K562 (cell line): Measurements from ENCODE around the gene PRDM16. TPM values are rescaled to one million over a fixed set of nuclear protein-coding genes. Genes with fewer than 3 reads are reported as not detected.

Experiments
- ATAC-seq: fragments of 200-7000 bp; cut with Tn5 transposase; 3 replicates; pipeline ENCODE4 v1.9.1; 2020; ENCODE audit warnings: moderate library complexity
- BruUV-seq: library from RNA; stranded (reverse); fragments of 400-500 nt; replicated peaks from 2 replicates; lab custom pipeline; 2021; lab: Mats Ljungman, UMichigan
- CTCF ChIA-PET: fragments of 300-600 bp; formaldehyde crosslinking; extraction: SDS; loops from one replicate; lab custom pipeline; 2021; ENCODE audit warnings: low intra/inter-chr PET ratio; lab: Yijun Ruan, JAX
- POLR2A ChIA-PET: fragments of 300-600, 350-650 bp; sonication (Branson Sonifier 250); formaldehyde crosslinking; extraction: SDS; loops from one replicate; lab custom pipeline; 2021; ENCODE audit warnings: antibody characterized with exemption, inconsistent platforms; lab: Yijun Ruan, JAX
- DNase-seq, 4 experiments: peaks; one replicate each; pipeline versions ENCODE4 v3.0.0 to v3.0.0-alpha.2; 2011 to 2018; ENCODE audit warnings: low spot score in 3 of 4, mixed read lengths in 3 of 4; ENCODE audit errors: extremely low read depth in 1 of 4
- FAIRE-seq: peaks from 2 replicates; lab custom pipeline; 2011; peaks lifted over from hg19 to GRCh38; lab: Jason Lieb, UNC
- H2AFZ ChIP-seq: 2 replicates; pipeline ENCODE4 v1.6.0; 2011; ENCODE audit warnings: low read depth, low read length, control low read depth, inconsistent platforms
- H3K27ac ChIP-seq: fragments of 200-600 bp; 3 replicates; pipeline ENCODE4 v1.8.0; 2011; ENCODE audit warnings: low read depth, mild to moderate bottlenecking, control low read depth, inconsistent platforms, low read length, moderate library complexity, mixed read lengths; ENCODE audit errors: extremely low read depth
- H3K27me3 ChIP-seq, 2 experiments: fragments of 300-600 bp in 1 of 2; 2 replicates in 1 of 2; 3 replicates in 1 of 2; pipeline versions ENCODE4 v1.6.0 to v1.8.0; 2011; ENCODE audit warnings: inconsistent platforms in 2 of 2, low read length in 2 of 2, mild to moderate bottlenecking in 1 of 2, mixed read lengths in 1 of 2, moderate library complexity in 1 of 2; ENCODE audit not compliant: control insufficient read depth in 2 of 2, insufficient read depth in 2 of 2
- H3K36me3 ChIP-seq: fragments of 300-600 bp; 3 replicates; pipeline ENCODE4 v1.8.0; 2011; ENCODE audit warnings: mild to moderate bottlenecking, low read length, inconsistent platforms; ENCODE audit not compliant: control insufficient read depth, insufficient read depth
- H3K4me1 ChIP-seq, 2 experiments: fragments of 200-600 bp in 1 of 2; replicated peaks in 1 of 2; 2 replicates in 1 of 2; 3 replicates in 1 of 2; pipeline versions ENCODE4 v1.5.1 to v1.8.0; 2011; ENCODE audit warnings: inconsistent platforms in 2 of 2, low read length in 2 of 2, mild to moderate bottlenecking in 1 of 2, mixed read lengths in 1 of 2, moderate library complexity in 1 of 2; ENCODE audit not compliant: control insufficient read depth in 2 of 2, insufficient read depth in 2 of 2
- H3K4me2 ChIP-seq: 2 replicates; pipeline ENCODE4 v1.6.1; 2011; ENCODE audit warnings: low read length, control low read depth, inconsistent platforms, mixed read lengths; ENCODE audit not compliant: insufficient read depth
- H3K4me3 ChIP-seq: fragments of 200-600 bp; sonication (generic), shearing (Covaris generic); 2 replicates; pipeline ENCODE4 v1.5.1; 2016; ENCODE audit warnings: control low read depth, inconsistent platforms
- H3K79me2 ChIP-seq: fragments of 200-600 bp; 3 replicates; pipeline ENCODE4 v1.8.0; 2011; ENCODE audit warnings: low read length, inconsistent platforms; ENCODE audit not compliant: control insufficient read depth, insufficient read depth
- H3K9ac ChIP-seq, 2 experiments: 2 replicates each; pipeline versions ENCODE4 v1.6.0 to v1.6.1; 2011; ENCODE audit warnings: low read depth in 2 of 2, low read length in 2 of 2, control low read depth in 1 of 2, inconsistent platforms in 1 of 2, mild to moderate bottlenecking in 1 of 2, mixed read lengths in 1 of 2; ENCODE audit not compliant: insufficient read depth in 1 of 2
- H3K9me1 ChIP-seq: one replicate; pipeline ENCODE4 v1.6.0; 2011; ENCODE audit warnings: inconsistent platforms, mild to moderate bottlenecking, low read length, moderate library complexity; ENCODE audit not compliant: control insufficient read depth, insufficient read depth
- H3K9me3 ChIP-seq: replicated peaks from 2 replicates; pipeline ENCODE4 v1.5.1; 2011; ENCODE audit warnings: low read depth, low read length, inconsistent platforms; ENCODE audit not compliant: control insufficient read depth, insufficient read depth
- H4K20me1 ChIP-seq: replicated peaks from 2 replicates; pipeline ENCODE4 v1.6.1; 2011; ENCODE audit warnings: low read length, inconsistent platforms, mixed read lengths; ENCODE audit not compliant: control insufficient read depth, insufficient read depth
- CBFA2T2 ChIP-seq: fragments of 450-650 bp; conservative IDR thresholded peaks from 2 replicates; pipeline ENCODE4 v1.6.1; 2017; ENCODE audit warnings: mild to moderate bottlenecking
- NR1H2 ChIP-seq: sonication (generic); formaldehyde crosslinking; IDR thresholded peaks from 2 replicates; pipeline ENCODE4 v1.4.0; 2020; ENCODE audit warnings: mild to moderate bottlenecking, missing genetic modification reagents
- PPARD ChIP-seq: fragments of 250-450 bp; sonication (Bioruptor Pico); IDR thresholded peaks from 2 replicates; pipeline ENCODE4 v1.8.0; 2022; ENCODE audit warnings: inconsistent platforms, mild to moderate bottlenecking, moderate library complexity
- ZNF24 ChIP-seq: fragments of 450-650 bp; IDR thresholded peaks from 2 replicates; pipeline ENCODE4 v1.6.1; 2016
- ZNF311 ChIP-seq: fragments of 250-450 bp; sonication (Bioruptor Pico); IDR thresholded peaks from 2 replicates; pipeline ENCODE4 v1.4.0; 2020; ENCODE audit warnings: mild to moderate bottlenecking, moderate library complexity
- WGBS: fragments of 100-300 bp; shearing (Covaris generic); methylation state at CpG from one replicate; pipeline ENCODE4 v1.1.6; 2016; ENCODE audit warnings: low coverage, mixed read lengths; ENCODE audit not compliant: insufficient coverage; ENCODE audit errors: missing lambda C conversion rate; 5-methylcytosine and 5-hydroxymethylcytosine counted together
- in situ Hi-C: fragments of 300-500 bp; cut with MboI; formaldehyde crosslinking; loops from 4 replicates; pipeline ENCODE4 v1.15.0; 2018; ENCODE audit warnings: inconsistent platforms, mixed read lengths
- intact Hi-C: fragments of 100-400 bp; cut with micrococcal nuclease; formaldehyde crosslinking; loops from 2 replicates; pipeline ENCODE4 v1.14.2; 2022
- polyA plus RNA-seq, 8 experiments: library from polyadenylated mRNA; depleted of rRNA in 4 of 8; stranded (reverse) in 5 of 8; unstranded in 3 of 8; fragments of >200 nt; fragmentation: Nextera tagmentation in 2 of 8; fragmentation: Illumina TruSeq in 1 of 8; extraction: Ambion mirVana in 2 of 8; extraction: Trizol in 1 of 8; gene quantifications; 2 replicates each; pipeline versions ENCODE4 v1.2.1 to v1.2.3, GENCODE V29; 2011 to 2014; ENCODE audit warnings: inconsistent platforms in 1 of 8, missing spikeins in 1 of 8
- total RNA-seq, 7 experiments: library from RNA; depleted of rRNA in 6 of 7; stranded (reverse); fragments of >200 nt in 6 of 7; fragmentation: Illumina TruSeq in 2 of 7; extraction: Trizol in 2 of 7; gene quantifications; 2 replicates each; pipeline versions ENCODE4 v1.2.1 to v1.2.3, GENCODE V29; 2011 to 2021; ENCODE audit warnings: low replicate concordance in 1 of 7
- TF ChIP-seq, protein P1 (sequence below): fragments of 450-650 bp; formaldehyde crosslinking; IDR thresholded peaks from 2 replicates; pipeline ENCODE4 v1.4.0; 2020; ENCODE audit warnings: mild to moderate bottlenecking, mixed read lengths

Gene PRDM16
- total and polyA plus RNA-seq, 9 of the 15 experiments (the other 6 are each of a cell fraction or from before 2014, with no cell fraction given): 0.10 to 0.27 TPM; not detected in 7

DNA sequence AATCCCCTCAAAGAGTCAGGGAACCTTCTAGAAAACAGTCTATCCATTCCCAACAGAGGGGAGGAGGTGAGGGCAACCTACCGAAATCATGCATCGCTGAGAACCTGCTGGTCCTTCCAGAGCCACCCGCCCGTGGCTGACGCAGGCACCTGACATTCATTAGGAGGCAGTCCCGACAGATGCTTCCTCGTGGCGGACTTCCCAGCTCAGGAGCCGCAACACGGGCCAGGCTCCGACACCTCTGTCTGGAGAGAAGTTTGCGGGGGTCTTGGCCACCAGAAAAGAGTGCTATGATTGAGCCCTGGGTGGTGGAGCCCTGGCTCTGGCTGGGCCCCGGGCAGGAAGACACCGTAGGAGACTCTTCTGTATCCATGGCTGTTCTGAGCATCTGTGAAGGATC lies 299.1 kb downstream of the PRDM16 start:
- peaks cover 43 to 62% of the 10 kb centered on the region in 2 experiments for H3K27me3 ChIP-seq
- ChIA-PET CTCF (no interaction called here), POLR2A (no interaction called here)
- ATAC-seq: no peak
- FAIRE-seq: no peak
- H3K9me1 ChIP-seq: no peaks in the 10 kb centered on the region
- H4K20me1 ChIP-seq: peaks cover 6% of the 10 kb centered on the region
- H3K9me3 ChIP-seq: no peaks in the 10 kb centered on the region
- intact Hi-C loops (no loop called here), in situ Hi-C loops (no loop called here)
- no peaks in the 10 kb centered on the region for H3K36me3 ChIP-seq
- H2AFZ ChIP-seq: no peak overlapping the region
- no peak overlapping the region for H3K4me2 ChIP-seq
- H3K9ac ChIP-seq: no peak overlapping the region
- no peaks in the 10 kb centered on the region for H3K79me2 ChIP-seq
- no peak for DNase-seq
- H3K27ac ChIP-seq: no peak overlapping the region
- WGBS: 0% methylated on average over 14 of the region's 14 CpGs
- TF ChIP-seq NR1H2 (CRISPR knock-in tag) (no peak), ZNF311 (CRISPR knock-in tag) (no peak), PPARD (CRISPR knock-in tag) (no peak), CBFA2T2 (no peak), ZNF24 (no peak)
- TF ChIP-seq, protein P1, sequence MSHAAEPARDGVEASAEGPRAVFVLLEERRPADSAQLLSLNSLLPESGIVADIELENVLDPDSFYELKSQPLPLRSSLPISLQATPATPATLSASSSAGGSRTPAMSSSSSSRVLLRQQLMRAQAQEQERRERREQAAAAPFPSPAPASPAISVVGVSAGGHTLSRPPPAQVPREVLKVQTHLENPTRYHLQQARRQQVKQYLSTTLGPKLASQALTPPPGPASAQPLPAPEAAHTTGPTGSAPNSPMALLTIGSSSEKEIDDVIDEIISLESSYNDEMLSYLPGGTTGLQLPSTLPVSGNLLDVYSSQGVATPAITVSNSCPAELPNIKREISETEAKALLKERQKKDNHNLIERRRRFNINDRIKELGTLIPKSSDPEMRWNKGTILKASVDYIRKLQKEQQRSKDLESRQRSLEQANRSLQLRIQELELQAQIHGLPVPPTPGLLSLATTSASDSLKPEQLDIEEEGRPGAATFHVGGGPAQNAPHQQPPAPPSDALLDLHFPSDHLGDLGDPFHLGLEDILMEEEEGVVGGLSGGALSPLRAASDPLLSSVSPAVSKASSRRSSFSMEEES (CRISPR knock-in tag): no peak
- H3K4me1 ChIP-seq: peaks cover 0 to 3% of the 10 kb centered on the region in 2 experiments; a peak in 1 of 5 replicates
- no peak overlapping the region for H3K4me3 ChIP-seq
- no TSS peak for BruUV-seq
